GM19438 (cell line): ENCODE data around the gene MYH10.

ENCODE experiments used
- ATAC-seq: cut with Tn5 transposase; IDR thresholded peaks from one replicate; pipeline ENCODE4 v1.9.1; 2021; ENCODE audit warnings: low read depth; ENCODE audit not compliant: unreplicated experiment

The MYH10 gene

GRCh38 chr17:8458128-8458527 is 172.4 kb downstream of the MYH10 start:
- no peak for ATAC-seq

- no peak for ATAC-seq
Observed at GRCh38 chr17:8455665-8456209, 174.8 kb downstream of the MYH10 start.

GRCh38 chr17:8453326-8453725 is 177.2 kb downstream of the MYH10 start:
- no peak for ATAC-seq

GRCh38 chr17:8451933-8452614 is 178.5 kb downstream of the MYH10 start:
- ATAC-seq, result no peak

- no peak for ATAC-seq
Observed at GRCh38 chr17:8448310-8448709, 182.2 kb downstream of the MYH10 start.

GRCh38 chr17:8447799-8448198 is 182.7 kb downstream of the MYH10 start:
- ATAC-seq, result no peak

- ATAC-seq, result no peak
Observed at GRCh38 chr17:8445536-8445935, 185.0 kb downstream of the MYH10 start.

GRCh38 chr17:8444494-8444893 is 186.0 kb downstream of the MYH10 start:
- no peak for ATAC-seq

GRCh38 chr17:8443756-8444155 is 186.8 kb downstream of the MYH10 start:
- no peak for ATAC-seq

GRCh38 chr17:8442310-8442709 is 188.2 kb downstream of the MYH10 start:
- ATAC-seq, result no peak

- ATAC-seq, result no peak
Observed at GRCh38 chr17:8441690-8442089, 188.8 kb downstream of the MYH10 start.

- ATAC-seq, result no peak
Observed at GRCh38 chr17:8439681-8440080, 190.8 kb downstream of the MYH10 start.

- ATAC-seq, result no peak
Observed at GRCh38 chr17:8438441-8438840, 192.1 kb downstream of the MYH10 start.

- no peak for ATAC-seq
Observed at GRCh38 chr17:8436844-8437171, 193.7 kb downstream of the MYH10 start.

- ATAC-seq, result peak; percentile 51
Observed at GRCh38 chr17:8436169-8436843, 194.2 kb downstream of the MYH10 start.

- ATAC-seq, result peak; percentile 91
Observed at GRCh38 chr17:8435245-8436168, 195.0 kb downstream of the MYH10 start, which contains the start of gene NDEL1. NDEL1 (plus strand) TSS chr17:8435884; CDS start chr17:8444272, 8,388 bp downstream.

- no peak for ATAC-seq
Observed at GRCh38 chr17:8430966-8431365, 199.6 kb downstream of the MYH10 start.

GRCh38 chr17:8426802-8427201 is 203.7 kb downstream of the MYH10 start:
- ATAC-seq, result no peak

- ATAC-seq, result no peak
Observed at GRCh38 chr17:8426094-8426720, 204.3 kb downstream of the MYH10 start.
